Measurements from ENCODE around the gene NCOA6.

The NCOA6 gene

GRCh38 chr20:34825530-34826362, at the start of gene NCOA6:
Gene NCOA6, minus strand, starts transcription at chr20:34825651. Its CDS starts 43,296 bp downstream, at chr20:34782355.
- DNase-seq (ENCODE audit: low read depth), result peak; percentile 77

GRCh38 chr20:34874094-34874654, 48.7 kb upstream of the NCOA6 start:
- DNase-seq (ENCODE audit: low read depth), result peak; percentile 19

- no peak for DNase-seq (ENCODE audit: low read depth)
These were observed 48.2 kb upstream of the NCOA6 start for GRCh38 chr20:34873583-34874093.

GRCh38 chr20:34872622-34873224, 47.3 kb upstream of the NCOA6 start, which contains the start of gene GGT7:
Gene GGT7, minus strand, starts transcription at chr20:34872856. Its CDS starts 41 bp downstream, at chr20:34872815.
- DNase-seq (ENCODE audit: low read depth), result peak; percentile 86

GRCh38 chr20:34871966-34872621, 46.6 kb upstream of the NCOA6 start:
- no peak for DNase-seq (ENCODE audit: low read depth)

DNA sequence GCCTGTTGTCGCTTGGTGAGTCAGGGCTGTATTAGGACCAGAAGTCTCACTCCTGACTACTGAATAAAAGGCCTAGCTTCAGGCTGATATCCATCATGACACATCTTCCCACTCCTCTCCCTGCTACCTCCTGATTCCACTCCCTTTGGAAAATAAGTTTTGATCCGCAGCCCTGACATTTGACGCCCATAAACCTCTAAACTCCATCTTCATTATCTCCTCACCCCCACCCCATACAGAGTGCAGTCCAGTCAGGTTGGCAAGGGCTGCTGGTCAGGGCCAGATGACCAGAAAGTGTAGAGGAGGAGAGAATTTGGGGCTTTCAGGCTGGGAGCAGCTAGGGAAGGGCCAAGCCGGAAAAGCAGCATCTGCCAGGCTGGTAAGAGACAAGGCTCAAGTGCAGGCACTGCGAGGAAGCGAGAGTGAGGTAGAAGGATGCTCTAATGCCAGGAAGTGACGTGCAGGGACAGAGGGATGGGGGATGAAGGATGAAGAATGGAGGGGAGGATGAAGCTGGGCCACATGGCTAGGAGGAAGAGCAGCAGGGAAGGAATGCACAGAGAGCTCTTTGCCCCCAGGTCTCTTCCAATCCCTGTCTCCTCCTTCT, 46.0 kb upstream of the NCOA6 start:
- DNase-seq (ENCODE audit: low read depth), result no peak

DNA sequence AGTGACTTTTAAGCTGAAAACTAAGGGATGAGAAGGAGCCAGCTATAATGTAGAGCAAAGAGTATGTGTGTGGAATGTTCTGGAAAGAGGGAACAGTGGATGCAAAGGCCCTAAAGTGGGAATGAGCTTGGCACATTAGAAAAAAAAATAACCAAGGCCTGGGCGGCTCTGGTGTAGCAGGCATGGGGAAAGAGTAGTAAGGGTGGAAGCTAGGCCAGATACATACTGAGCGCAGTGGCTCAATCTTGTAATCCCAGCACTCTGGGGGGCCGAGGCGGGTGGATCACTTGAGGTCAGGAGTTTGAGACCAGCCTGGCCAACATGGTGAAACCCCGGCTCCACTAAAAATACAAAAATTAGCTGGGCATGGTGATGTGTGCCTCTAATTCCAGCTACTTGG, 38.8 kb upstream of the NCOA6 start:
- no peak for DNase-seq (ENCODE audit: low read depth)

DNA sequence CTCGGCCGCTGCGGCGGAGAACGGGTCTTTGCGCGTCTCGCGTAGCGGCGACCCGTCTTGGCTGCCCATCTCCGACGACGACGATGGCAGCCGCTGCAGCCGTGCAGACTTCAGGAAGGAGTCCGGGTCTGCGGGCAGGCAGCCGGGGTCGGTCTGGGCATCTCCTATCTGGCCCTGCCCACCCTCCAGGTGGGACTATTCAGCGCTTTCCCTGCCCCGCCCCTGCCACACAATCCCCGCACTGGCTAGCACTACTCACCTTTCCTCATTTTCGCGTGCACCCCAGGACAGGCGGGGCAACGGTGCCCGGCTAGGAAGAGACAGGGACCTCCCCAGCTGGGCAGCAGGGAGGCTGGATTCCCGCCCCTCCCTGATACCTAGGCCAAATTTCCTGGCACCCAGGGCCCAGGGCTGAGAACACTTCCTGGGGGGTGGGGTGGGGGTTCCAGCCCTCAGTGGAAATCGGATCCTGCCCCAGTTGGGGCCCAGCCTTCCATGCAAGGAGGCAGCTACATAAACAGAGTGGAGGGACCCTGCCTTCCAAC, 38.0 kb upstream of the NCOA6 start:
- no peak for DNase-seq (ENCODE audit: low read depth)

DNA sequence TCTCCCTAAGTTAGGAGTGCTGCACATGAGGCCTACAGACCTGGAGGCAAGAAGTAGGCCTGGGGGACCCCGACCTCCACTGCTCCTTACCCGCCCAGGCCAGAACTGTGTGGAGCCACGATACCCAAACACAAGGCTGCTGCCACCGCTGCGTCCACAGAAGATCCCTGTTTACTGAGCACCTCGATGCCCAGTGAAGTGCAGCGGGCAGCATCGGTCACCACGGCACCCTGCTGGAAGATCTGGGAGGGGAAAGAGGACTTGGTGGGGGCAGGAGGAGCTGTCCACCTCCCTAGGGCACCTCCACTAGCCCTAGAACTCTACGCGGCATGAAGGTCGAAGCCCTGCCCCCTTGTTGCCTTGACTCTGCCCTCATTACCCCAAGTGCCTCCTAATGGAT, 37.3 kb upstream of the NCOA6 start:
- DNase-seq (ENCODE audit: low read depth), result no peak

DNA sequence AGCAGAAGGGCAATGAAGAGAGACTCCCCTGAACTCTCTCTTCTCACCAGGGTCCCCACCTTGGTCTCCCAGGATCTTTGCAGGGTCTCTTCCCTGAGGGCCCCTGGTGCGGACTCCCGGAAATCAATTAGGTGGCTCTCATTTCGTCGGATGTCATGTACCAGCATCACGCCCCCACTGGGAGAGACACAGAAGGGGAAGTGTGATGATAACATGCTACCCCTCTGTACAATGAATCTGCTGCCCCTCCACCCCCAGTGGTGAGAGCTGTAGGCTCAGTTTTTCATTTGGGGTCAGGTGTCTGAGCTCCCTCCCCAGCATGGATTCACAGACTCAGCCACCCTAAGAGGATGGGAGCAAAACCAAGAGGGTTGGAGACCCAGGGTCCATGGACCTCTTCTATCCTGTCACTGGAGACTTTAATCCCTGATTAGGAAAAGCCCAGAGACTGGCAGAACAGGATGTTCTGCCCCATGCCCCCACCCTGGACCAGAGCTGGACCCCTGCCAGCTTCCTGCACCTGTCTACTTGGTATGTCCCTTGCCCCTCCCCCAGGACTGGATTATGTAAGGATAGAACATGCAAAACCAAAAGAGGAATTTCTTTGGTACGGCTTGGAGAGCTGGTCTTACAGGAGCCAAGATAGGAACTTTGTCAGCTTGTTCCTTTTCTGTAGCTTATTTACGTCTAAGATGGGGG, 36.1 kb upstream of the NCOA6 start:
- no peak for DNase-seq (ENCODE audit: low read depth)

- no peak for DNase-seq (ENCODE audit: low read depth)
These were observed 34.5 kb upstream of the NCOA6 start for GRCh38 chr20:34859826-34860545.

- no peak for DNase-seq (ENCODE audit: low read depth)
These were observed 33.9 kb upstream of the NCOA6 start for GRCh38 chr20:34859367-34859766.

GRCh38 chr20:34852298-34852697, 26.8 kb upstream of the NCOA6 start:
- DNase-seq (ENCODE audit: low read depth), result no peak

DNA sequence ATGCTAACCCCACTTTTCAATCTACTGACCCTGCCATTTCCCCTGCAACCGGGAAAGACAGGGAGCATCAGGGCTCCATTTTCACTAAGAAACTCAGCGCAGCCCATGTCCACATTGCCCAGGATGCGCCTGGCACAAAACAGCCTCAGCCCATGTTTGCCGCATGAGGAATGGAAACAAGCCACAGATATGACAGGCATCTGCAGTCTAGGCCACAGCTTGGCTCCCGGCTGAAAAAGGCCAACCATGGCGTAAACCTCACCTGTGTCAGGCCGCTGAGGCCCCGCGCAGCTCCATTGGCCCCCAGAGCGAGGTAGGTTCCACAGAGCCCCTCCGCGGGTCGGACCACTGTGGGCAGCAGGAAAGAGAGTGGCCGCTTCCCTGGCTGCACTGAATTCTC, 25.5 kb upstream of the NCOA6 start:
- DNase-seq (ENCODE audit: low read depth), result no peak

DNA sequence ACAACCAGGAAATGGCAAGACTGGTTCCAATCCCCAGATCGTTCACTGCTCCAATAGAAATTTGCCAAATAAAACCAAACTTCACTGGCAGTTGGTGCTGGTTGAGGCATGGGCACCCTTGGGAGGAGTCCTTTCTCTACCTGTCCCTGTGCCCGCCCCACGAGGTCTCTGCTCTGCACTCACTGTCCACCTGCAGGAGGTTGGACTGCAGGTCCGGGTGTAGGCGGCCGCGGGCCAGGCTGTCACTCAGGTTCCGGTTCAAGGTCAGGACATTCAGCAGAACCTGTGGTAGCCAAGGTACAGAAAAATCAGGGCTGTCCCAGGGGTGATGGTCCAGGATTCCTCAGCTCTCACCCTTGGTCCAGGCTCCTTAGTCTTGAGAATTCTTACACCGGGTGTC, 24.3 kb upstream of the NCOA6 start:
- no peak for DNase-seq (ENCODE audit: low read depth)

GRCh38 chr20:34848597-34848996, 23.1 kb upstream of the NCOA6 start:
- no peak for DNase-seq (ENCODE audit: low read depth)

- no peak for DNase-seq (ENCODE audit: low read depth)
These were observed 18.0 kb upstream of the NCOA6 start for GRCh38 chr20:34843421-34843820.

DNA sequence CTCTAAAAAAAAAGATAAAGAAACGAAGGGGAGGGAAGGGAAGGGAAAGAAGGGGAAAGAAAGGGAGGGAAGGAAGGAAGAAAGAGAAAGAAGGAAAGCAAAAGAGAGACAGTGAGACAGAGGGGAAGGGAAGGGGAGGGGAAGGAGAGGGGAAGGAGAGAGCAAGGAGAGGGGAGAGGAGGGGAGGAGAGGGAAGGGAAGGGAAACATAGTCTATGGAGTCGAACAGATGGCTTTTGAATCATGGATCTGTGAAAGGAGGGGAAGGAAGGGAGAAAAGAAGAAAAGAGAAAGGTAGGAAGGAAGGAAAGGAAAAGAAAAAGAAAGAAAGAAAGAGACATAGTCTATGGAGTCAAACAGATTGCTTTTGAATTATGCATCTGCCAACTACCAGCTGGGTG, 16.7 kb upstream of the NCOA6 start:
- no peak for DNase-seq (ENCODE audit: low read depth)

DNA sequence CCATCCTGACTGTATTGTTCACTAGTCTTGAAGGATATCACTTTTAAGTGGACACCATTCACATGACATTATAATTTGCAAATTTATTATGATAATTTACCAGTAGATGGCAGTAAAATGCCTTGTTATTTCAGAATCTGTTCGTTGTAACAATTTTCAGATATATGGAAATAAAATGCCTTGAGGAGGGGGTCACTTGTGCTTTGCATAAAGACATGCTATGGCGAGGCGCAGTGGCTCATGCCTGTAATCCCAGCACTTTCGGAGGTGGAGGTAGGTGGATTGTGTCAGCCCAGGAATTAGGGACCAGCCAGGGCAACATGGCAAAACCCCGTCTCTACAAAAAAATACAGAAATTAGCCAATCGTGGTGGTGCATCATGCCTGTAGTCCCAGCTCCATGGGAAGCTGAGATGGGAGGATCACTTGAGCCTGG, 9.0 kb upstream of the NCOA6 start:
- no peak for DNase-seq (ENCODE audit: low read depth)

DNA sequence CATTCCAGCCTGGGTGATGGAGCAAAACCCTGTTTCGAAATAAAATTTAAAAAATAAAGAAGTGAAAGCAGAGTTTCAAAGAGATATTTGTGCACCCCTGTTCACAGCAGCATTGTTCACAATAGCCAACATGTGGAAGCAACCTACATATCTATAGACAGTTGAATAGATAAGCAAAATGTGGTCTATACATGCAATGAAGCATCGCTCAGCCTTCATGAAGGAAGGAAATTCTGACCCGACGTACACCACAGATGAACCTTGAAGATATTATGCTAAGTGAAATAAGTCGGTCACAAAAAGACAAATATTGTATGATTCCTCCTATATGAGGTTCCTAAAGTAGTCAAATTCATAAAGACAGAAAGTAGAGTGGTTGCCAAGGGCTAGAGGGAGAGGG, 6.5 kb upstream of the NCOA6 start:
- no peak for DNase-seq (ENCODE audit: low read depth)

Measured in activated T-helper 1 cell treated with Interleukin-2 at 50 U/mL for 16 hours (primary cell).